NOMO-1 treated with DMSO at 0.1 percent for 48 hours (cell line): Measurements from ENCODE around the gene DAG1.
A peak's percentile ranks its signal among the peaks of the same experiment; 100 is the strongest.

Experiments
- DNase-seq: peaks from one replicate; lab custom pipeline; 2025; ENCODE audit not compliant: unreplicated experiment; lab: John Stamatoyannopoulos, UW

Gene DAG1

GRCh38 chr3:49469936-49470713 is at the start of gene DAG1:
Gene DAG1 (plus strand): TSS chr3:49470267. CDS start chr3:49510535, 40,268 bp downstream.
- peak; percentile 95 for DNase-seq

- DNase-seq, result no peak
Measured at GRCh38 chr3:49421890-49422378, 48.1 kb upstream of the DAG1 start.

DNA sequence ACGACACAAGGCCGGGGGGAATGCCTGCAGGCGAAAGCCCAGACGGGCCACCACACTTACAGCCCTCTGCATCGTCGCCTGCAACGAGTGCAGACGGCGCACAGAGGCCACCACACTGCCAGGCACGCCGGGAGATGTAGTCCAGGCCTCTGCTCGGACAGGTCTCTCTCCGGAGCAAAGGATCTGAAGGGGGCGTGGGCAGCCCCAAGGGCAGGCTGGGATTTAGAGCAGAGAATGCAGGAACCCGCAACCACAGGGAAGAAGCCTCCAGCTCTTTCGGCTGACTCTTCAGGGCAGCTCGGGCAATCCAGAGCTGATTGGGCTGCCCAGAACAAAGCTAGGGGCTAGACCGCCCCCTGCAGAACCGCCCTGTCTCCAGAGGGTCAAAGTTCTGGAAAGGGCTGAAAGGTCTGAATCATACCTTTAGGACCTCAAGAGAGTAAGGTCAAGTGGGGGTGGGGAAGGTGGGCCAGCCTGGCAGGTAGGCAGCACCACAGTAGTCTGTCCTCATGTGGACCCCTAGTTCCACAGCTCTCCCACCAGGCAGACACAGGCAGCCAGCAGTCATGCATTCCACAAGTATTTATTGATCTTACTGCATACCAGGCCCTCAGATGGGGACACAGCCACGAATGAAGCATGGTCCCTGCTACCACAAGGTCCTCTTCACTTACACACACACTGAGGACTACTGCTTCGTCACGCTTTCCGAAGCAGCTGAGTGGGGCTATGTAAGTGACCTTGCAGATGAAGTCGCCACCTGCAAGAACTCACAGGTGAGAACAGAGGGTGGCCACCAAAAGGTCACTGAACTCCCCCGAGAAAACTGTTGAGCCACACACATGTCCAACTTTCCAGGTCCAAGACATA is 47.5 kb upstream of the DAG1 start, which contains the start of gene AMT:
TSS of gene AMT (minus strand) at position 95 of the 870 bp plus-strand sequence. CDS start at position 72, 23 bp downstream.
- no peak for DNase-seq

- no peak for DNase-seq
Measured at GRCh38 chr3:49424816-49425215, 45.3 kb upstream of the DAG1 start.

- DNase-seq, result no peak
Measured at GRCh38 chr3:49427586-49427985, 42.5 kb upstream of the DAG1 start.

- DNase-seq, result peak; percentile 13
Measured at GRCh38 chr3:49428752-49429080, 41.4 kb upstream of the DAG1 start.

- no peak for DNase-seq
Measured at GRCh38 chr3:49434731-49435130, 35.3 kb upstream of the DAG1 start.

GRCh38 chr3:49445391-49445790 is 24.7 kb upstream of the DAG1 start:
- no peak for DNase-seq

- no peak for DNase-seq
Measured at GRCh38 chr3:49453621-49454020, 16.4 kb upstream of the DAG1 start.

- DNase-seq, result no peak
Measured at GRCh38 chr3:49454458-49454857, 15.6 kb upstream of the DAG1 start.

GRCh38 chr3:49454898-49455681 is 15.0 kb upstream of the DAG1 start:
- DNase-seq, result no peak

DNA sequence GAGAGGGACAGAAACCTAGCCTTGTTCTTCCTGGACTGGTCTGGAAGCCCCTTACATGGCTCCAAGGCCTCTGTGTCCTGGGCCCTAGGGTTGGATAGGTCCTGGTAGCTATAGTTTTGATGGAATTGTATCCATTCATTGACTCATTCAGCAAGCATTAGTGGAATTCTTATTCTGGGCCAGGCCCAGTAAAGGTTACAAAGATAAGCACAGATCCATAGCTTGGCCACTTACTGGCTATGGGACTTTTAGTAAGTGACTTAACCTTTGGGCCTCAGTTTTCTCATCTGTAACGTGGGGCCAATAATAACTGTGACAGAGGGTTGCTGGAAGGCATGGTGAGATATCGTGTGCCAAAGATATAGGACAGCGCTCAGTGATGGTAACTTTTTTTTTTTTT is 13.6 kb upstream of the DAG1 start:
- DNase-seq, result no peak

GRCh38 chr3:49460188-49460890 is 9.7 kb upstream of the DAG1 start:
- no peak for DNase-seq

- DNase-seq, result no peak
Measured at GRCh38 chr3:49460956-49461355, 9.1 kb upstream of the DAG1 start.

- no peak for DNase-seq
Measured at GRCh38 chr3:49461443-49462171, 8.5 kb upstream of the DAG1 start.

- no peak for DNase-seq
Measured at GRCh38 chr3:49462222-49462621, 7.8 kb upstream of the DAG1 start.

- DNase-seq, result peak; percentile 24
Measured at GRCh38 chr3:49465270-49466034, 4.6 kb upstream of the DAG1 start.

DNA sequence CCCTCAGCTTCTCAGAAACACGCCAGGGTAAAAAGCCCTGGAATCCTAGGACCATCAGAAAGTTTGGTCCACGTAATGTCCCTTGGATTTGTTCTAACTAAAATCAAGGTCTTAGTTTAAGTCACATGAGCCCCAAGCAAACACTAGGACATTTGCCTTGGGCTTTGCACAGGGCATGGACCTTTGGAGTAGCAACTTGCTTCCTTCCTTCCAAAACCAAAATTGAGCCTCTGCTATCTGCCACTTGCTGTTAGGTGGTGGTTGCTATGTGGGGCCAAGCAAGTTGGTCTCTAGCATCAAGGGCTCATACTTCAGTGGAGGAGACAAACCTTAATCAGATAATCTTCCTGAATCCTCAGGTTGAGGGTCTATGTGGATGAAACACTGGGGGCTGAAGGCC is 4.0 kb upstream of the DAG1 start:
- DNase-seq, result no peak
